ENCODE data around the gene ZNF397. TPM values are rescaled to one million over a fixed set of nuclear protein-coding genes. Genes with fewer than 3 reads are reported as not detected.

Gene ZNF397
- total and polyA plus RNA-seq, 2 of the 13 experiments (the other 11 are each of a cell fraction or from before 2014, with no cell fraction given) = 4.7 to 9.4 TPM

DNA sequence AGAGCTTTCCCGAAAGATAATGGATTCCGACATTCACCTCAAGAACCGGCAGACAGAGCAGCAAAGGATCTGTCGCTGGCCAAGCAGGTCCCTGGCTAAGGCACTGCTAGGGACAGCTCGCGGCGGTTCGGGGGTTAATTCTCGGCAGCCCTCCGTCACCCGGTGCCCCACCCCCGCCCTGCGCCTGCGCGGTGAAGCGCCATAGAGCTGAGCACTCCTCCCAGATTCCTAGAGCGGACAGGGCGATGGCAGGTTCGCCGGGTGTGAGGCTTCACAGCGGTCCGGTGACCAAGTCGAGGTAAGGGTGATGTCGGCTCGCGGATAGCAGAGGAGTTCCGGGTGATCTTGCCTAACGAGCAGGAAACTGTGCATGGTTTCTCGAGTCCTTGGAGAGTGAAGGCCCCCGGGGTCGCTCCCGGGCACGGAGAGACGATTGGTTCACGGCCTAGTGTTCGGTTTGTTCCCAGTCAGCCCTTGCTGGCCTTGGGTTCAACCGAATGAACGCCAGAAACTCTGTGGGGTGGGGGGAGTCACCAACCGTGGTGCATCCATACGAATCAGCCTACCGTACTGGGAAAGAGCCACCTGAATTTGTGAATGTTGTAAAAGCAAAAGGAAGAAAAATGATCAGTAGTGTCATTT lies 49.4 kb downstream of the ZNF397 start, which contains the start of gene ZSCAN30:
Gene ZSCAN30, minus strand, starts transcription at position 136 of the 642 bp plus-strand sequence. CDS start 25,877 bp downstream, outside the sequence.
- ChIA-PET POLR2A (interaction anchor here (0.6 to 2.4 kb wide), 14 partner anchors 9 to 682 kb away, joined by 3 to 21 read pairs (median 4); partner anchors contain the start of genes INO80C, ZNF24 and ZNF397), CTCF (ENCODE audit: low intra/inter-chr PET ratio, low total read pairs) (no interaction called here)
- H3K9me3 ChIP-seq (ENCODE audit: low read length) = no peaks in the 10 kb centered on the region
- peaks cover 3 to 9% of the 10 kb centered on the region in 2 experiments; a peak in 3 of 5 replicates for H3K36me3 ChIP-seq (replicated peaks in 1 of 2; ENCODE audit: control insufficient read depth in 1 of 2, insufficient read depth in 2 of 2, low read length in 2 of 2)
- H3K27ac ChIP-seq (ENCODE audit: extremely low read length, insufficient read depth, low read length) = peak within 1 kb of the TSS; percentile 81
- H3K4me3 ChIP-seq (replicated peaks in 1 of 3; ENCODE audit: insufficient read depth in 1 of 3, low read depth in 2 of 3, low read length in 3 of 3) = peak within 1 kb of the TSS; percentile 85 to 97 (median 93)
- in situ Hi-C loops (cut with HindIII; ENCODE audit: extremely low pct_ligation_motif_present, low pct_unique_long_range_greater_than_20kb) = no loop called here
- H3K4me2 ChIP-seq (ENCODE audit: low read depth, low read length) = peak within 1 kb of the TSS; percentile 86
- H3K4me1 ChIP-seq (ENCODE audit: insufficient read depth, low read length) = peaks cover 34% of the 10 kb centered on the region
- H3K27me3 ChIP-seq (ENCODE audit: control insufficient read depth in 1 of 2, insufficient read depth in 2 of 2, low read length in 2 of 2) = no peaks in the 10 kb centered on the region; a peak in 1 of 5 replicates
- no TSS peak for BruUV-seq (replicated peaks)
- peak; percentile 99 for ATAC-seq
- peak; percentile 85 for FAIRE-seq
- 2% methylated on average over 14 of the region's 41 CpGs for WGBS (ENCODE audit: low lambda C conversion rate)
- H3K79me2 ChIP-seq (ENCODE audit: insufficient read depth, low read length) = peaks cover 52% of the 10 kb centered on the region
- peak within 1 kb of the TSS; percentile 86 for H2AFZ ChIP-seq (ENCODE audit: low read length)
- peak within 1 kb of the TSS; percentile 96 for H3K9ac ChIP-seq (ENCODE audit: insufficient read depth, low read depth, low read length)
- DNase-seq (ENCODE audit: low spot score) = peak; percentile 90
- no peaks in the 10 kb centered on the region for H4K20me1 ChIP-seq (ENCODE audit: insufficient read depth, low read length)
- intact Hi-C loops (cut with micrococcal nuclease; ENCODE audit: unreplicated experiment) = loop anchor here (2.0 kb wide), 2 partner anchors 49 to 55 kb away; partner anchors contain the start of genes ZNF24 and ZNF397
- peak; percentile 8 for TF ChIP-seq JARID2 (CRISPR knock-in tag; IDR thresholded peaks at IDR 0.05; ENCODE audit: insufficient replicate concordance)
- peak; percentile 87 for TF ChIP-seq POLR2AphosphoS5 (IDR thresholded peaks at IDR 0.05; ENCODE audit: low read depth, low read length)
- TF ChIP-seq, protein P1, sequence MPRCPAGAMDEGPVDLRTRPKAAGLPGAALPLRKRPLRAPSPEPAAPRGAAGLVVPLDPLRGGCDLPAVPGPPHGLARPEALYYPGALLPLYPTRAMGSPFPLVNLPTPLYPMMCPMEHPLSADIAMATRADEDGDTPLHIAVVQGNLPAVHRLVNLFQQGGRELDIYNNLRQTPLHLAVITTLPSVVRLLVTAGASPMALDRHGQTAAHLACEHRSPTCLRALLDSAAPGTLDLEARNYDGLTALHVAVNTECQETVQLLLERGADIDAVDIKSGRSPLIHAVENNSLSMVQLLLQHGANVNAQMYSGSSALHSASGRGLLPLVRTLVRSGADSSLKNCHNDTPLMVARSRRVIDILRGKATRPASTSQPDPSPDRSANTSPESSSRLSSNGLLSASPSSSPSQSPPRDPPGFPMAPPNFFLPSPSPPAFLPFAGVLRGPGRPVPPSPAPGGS (CRISPR knock-in tag; IDR thresholded peaks at IDR 0.05) = peak; percentile 90
- no peak for TF ChIP-seq ZNF496 (CRISPR knock-in tag; IDR thresholded peaks at IDR 0.05; ENCODE audit: insufficient replicate concordance)
- TF ChIP-seq NR3C1 (CRISPR knock-in tag; IDR thresholded peaks at IDR 0.05) = no peak
- peak; percentile 91 for TF ChIP-seq ZNF678 (CRISPR knock-in tag; IDR thresholded peaks at IDR 0.05)
- TF ChIP-seq MAFG (CRISPR knock-in tag; IDR thresholded peaks at IDR 0.05) = no peak
- no peak for TF ChIP-seq SRSF4 (IDR thresholded peaks at IDR 0.05; ENCODE audit: low read depth, low read length, poor library complexity, severe bottlenecking)
- TF ChIP-seq ZNF510 (CRISPR knock-in tag; IDR thresholded peaks at IDR 0.05; ENCODE audit: low read depth) = peak; percentile 81; the same call in 1 of the 2 replicates
- TF ChIP-seq ZNF44 (CRISPR knock-in tag; IDR thresholded peaks at IDR 0.05) = peak; percentile 83; the same call in 1 of the 2 replicates
- peak; percentile 67; the same call in 1 of the 2 replicates for TF ChIP-seq TARDBP (CRISPR knock-in tag; IDR thresholded peaks at IDR 0.05)
- TF ChIP-seq AGO2 (optimal IDR thresholded peaks at IDR 0.05; ENCODE audit: low read depth, low read length) = no peak
- TF ChIP-seq HOXA3 (CRISPR knock-in tag; IDR thresholded peaks at IDR 0.05) = peak; percentile 96
- TF ChIP-seq NCOA5 (CRISPR knock-in tag; IDR thresholded peaks at IDR 0.05) = no peak
- TF ChIP-seq, protein P2, sequence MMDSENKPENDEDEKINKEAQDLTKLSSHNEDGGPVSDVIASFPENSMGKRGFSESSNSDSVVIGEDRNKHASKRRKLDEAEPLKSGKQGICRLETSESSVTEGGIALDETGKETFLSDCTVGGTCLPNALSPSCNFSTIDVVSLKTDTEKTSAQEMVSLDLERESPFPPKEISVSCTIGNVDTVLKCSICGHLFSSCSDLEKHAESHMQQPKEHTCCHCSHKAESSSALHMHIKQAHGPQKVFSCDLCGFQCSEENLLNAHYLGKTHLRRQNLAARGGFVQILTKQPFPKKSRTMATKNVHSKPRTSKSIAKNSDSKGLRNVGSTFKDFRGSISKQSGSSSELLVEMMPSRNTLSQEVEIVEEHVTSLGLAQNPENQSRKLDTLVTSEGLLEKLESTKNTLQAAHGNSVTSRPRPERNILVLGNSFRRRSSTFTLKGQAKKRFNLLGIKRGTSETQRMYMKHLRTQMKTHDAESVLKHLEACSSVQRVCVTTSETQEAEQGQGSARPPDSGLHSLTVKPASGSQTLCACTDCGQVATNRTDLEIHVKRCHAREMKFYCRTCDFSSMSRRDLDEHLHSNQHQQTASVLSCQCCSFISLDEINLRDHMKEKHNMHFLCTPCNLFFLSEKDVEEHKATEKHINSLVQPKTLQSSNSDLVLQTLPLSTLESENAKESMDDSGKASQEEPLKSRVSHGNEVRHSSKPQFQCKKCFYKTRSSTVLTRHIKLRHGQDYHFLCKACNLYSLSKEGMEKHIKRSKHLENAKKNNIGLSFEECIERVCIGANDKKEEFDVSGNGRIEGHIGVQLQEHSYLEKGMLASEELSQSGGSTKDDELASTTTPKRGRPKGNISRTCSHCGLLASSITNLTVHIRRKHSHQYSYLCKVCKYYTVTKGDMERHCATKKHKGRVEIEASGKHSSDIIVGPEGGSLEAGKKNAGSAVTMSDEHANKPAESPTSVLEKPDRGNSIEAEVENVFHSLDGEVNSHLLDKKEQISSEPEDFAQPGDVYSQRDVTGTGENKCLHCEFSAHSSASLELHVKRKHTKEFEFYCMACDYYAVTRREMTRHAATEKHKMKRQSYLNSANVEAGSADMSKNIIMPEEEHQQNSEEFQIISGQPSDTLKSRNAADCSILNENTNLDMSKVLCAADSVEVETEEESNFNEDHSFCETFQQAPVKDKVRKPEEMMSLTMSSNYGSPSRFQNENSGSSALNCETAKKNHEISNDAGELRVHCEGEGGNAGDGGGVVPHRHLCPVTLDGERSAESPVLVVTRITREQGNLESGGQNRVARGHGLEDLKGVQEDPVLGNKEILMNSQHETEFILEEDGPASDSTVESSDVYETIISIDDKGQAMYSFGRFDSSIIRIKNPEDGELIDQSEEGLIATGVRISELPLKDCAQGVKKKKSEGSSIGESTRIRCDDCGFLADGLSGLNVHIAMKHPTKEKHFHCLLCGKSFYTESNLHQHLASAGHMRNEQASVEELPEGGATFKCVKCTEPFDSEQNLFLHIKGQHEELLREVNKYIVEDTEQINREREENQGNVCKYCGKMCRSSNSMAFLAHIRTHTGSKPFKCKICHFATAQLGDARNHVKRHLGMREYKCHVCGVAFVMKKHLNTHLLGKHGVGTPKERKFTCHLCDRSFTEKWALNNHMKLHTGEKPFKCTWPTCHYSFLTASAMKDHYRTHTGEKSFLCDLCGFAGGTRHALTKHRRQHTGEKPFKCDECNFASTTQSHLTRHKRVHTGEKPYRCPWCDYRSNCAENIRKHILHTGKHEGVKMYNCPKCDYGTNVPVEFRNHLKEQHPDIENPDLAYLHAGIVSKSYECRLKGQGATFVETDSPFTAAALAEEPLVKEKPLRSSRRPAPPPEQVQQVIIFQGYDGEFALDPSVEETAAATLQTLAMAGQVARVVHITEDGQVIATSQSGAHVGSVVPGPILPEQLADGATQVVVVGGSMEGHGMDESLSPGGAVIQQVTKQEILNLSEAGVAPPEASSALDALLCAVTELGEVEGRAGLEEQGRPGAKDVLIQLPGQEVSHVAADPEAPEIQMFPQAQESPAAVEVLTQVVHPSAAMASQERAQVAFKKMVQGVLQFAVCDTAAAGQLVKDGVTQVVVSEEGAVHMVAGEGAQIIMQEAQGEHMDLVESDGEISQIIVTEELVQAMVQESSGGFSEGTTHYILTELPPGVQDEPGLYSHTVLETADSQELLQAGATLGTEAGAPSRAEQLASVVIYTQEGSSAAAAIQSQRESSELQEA (CRISPR knock-in tag; IDR thresholded peaks at IDR 0.05; ENCODE audit: not compliant biosample characterization) = no peak

Data from HepG2 (cell line).